Uterus (tissue), 4 donors: ENCODE measurements around the gene NISCH. TPM values are rescaled to one million over a fixed set of nuclear protein-coding genes. Genes with fewer than 3 reads are reported as not detected.

Experiments used
- DNase-seq, 2 donors: peaks; one replicate each; pipeline ENCODE4 v3.0.0-alpha.2; 2019 to 2020
- H3K27ac ChIP-seq, 2 donors: fragments of 200-600 bp; sonication (generic); 1 replicate in 1 of 2; 2 replicates in 1 of 2; pipeline ENCODE4 v1.5.1; 2016 to 2018
- H3K27me3 ChIP-seq, 2 donors: fragments of 200-600 bp; sonication (generic); one replicate each; pipeline ENCODE4 v1.5.1; 2018 to 2019; ENCODE audit warnings: control low read depth in 1 of 2
- H3K36me3 ChIP-seq, 2 donors: fragments of 200-600 bp; sonication (generic); one replicate each; pipeline ENCODE4 v1.5.1; 2019; ENCODE audit warnings: control low read depth in 1 of 2
- H3K4me1 ChIP-seq, 2 donors: fragments of 200-600 bp; sonication (generic); one replicate each; pipeline ENCODE4 v1.5.1; 2018 to 2019; ENCODE audit warnings: control low read depth in 1 of 2
- H3K4me3 ChIP-seq, 2 donors: fragments of 200-600 bp; sonication (generic); 1 replicate in 1 of 2; 2 replicates in 1 of 2; pipeline ENCODE4 v1.5.1; 2018 to 2019; ENCODE audit warnings: mild to moderate bottlenecking in 1 of 2
- H3K9me3 ChIP-seq, 2 donors: fragments of 200-600 bp; sonication (generic); one replicate each; pipeline ENCODE4 v1.5.1; 2019; ENCODE audit warnings: control low read depth in 1 of 2
- CTCF ChIP-seq, 4 experiments: fragments of 200-600 bp in 2 of 4; fragments of 450-650 bp in 2 of 4; sonication (generic) in 2 of 4; IDR thresholded peaks; one replicate each; pipeline ENCODE4 v1.5.1; 2016 to 2019; ENCODE audit warnings: antibody characterized with exemption in 4 of 4, mild to moderate bottlenecking in 2 of 4, moderate library complexity in 1 of 4
- POLR2A ChIP-seq, 2 donors: fragments of 450-650 bp; IDR thresholded peaks; one replicate each; pipeline ENCODE4 v1.6.1; 2016; ENCODE audit warnings: antibody characterized with exemption in 2 of 2, mild to moderate bottlenecking in 1 of 2, moderate library complexity in 1 of 2
- intact Hi-C: fragments of 100-400 bp; cut with DNase I; formaldehyde crosslinking; loops from one replicate; pipeline ENCODE4 v1.15.1; 2023; ENCODE audit warnings: low total_unique reads
- total RNA-seq, 4 donors: library from RNA; depleted of rRNA in 3 of 4; stranded (reverse); fragments of >200 nt in 3 of 4; gene quantifications; one replicate each; pipeline versions ENCODE4 v1.1.0 to v1.2.4, GENCODE V29; 2014 to 2023
- donor health status: DM: yes; HTN: yes; CAD: no.

NISCH gene
- total RNA-seq, 4 donors from 2014 or later = 50.0 to 157 (median 114) TPM

- H3K9me3 ChIP-seq = no peaks in the 10 kb centered on the region
- intact Hi-C loops = no loop called here
- H3K36me3 ChIP-seq = no peaks in the 10 kb centered on the region
- H3K27ac ChIP-seq = peak overlapping the region in 1 of 2 donors; percentile 40
- TF ChIP-seq CTCF (IDR thresholded peaks at IDR 0.05) (no peak), POLR2A (IDR thresholded peaks at IDR 0.05) (no peak)
- no peaks in the 10 kb centered on the region for H3K27me3 ChIP-seq
- peaks cover 0 to 10% of the 10 kb centered on the region in 2 donors for H3K4me1 ChIP-seq
- no peak for DNase-seq
- peak overlapping the region; percentile 4 to 55 for H3K4me3 ChIP-seq
These were observed 80.6 kb downstream of the NISCH start for GRCh38 chr3:52536112-52536368.

- intact Hi-C loops = no loop called here
- H3K4me1 ChIP-seq = peaks cover 0 to 10% of the 10 kb centered on the region in 2 donors
- no peaks in the 10 kb centered on the region for H3K27me3 ChIP-seq
- H3K27ac ChIP-seq = peak within 1 kb of the TSS; percentile 62 to 79
- peak within 1 kb of the TSS; percentile 55 to 61 for H3K4me3 ChIP-seq
- peak; percentile 96 to 98 for DNase-seq
- no peaks in the 10 kb centered on the region for H3K36me3 ChIP-seq
- TF ChIP-seq CTCF (IDR thresholded peaks at IDR 0.05) = peak in 3 of 4 experiments; percentile 5 to 36 (median 32)
- TF ChIP-seq POLR2A (IDR thresholded peaks at IDR 0.05) = peak; percentile 99 to 100
- H3K9me3 ChIP-seq = no peaks in the 10 kb centered on the region
These were observed 81.2 kb downstream of the NISCH start, which contains the start of gene UQCC5 for GRCh38 chr3:52536369-52537164. Gene UQCC5 (plus strand): TSS chr3:52536605. CDS start chr3:52536756, 151 bp downstream.

DNA sequence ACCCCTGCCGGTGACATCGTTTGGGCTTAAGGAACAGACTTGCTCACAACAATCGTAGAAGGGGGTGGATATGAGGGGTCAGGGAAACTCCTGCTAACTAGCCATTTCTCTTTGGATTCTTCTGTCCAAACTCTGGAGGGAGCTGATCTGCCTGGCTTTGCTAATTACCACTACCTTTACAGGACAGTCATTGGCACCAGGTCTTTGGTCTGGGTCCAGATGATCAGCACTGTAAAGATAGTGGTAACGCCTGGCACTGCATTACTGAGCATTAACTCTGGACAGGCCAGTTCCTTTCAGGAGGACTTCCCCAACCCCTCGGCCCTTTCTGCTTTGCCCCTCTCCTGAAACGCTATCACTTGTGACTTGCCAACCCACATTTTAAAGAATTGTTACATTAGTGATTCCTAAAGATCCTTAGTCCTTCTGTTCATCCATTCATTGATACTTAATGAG, 81.8 kb downstream of the NISCH start:
- Histone ChIP-seq H3K9me3 (no peaks in the 10 kb centered on the region), H3K4me1 (peaks cover 0 to 10% of the 10 kb centered on the region in 2 donors), H3K4me3 (peak overlapping the region; percentile 55 to 61), H3K36me3 (no peaks in the 10 kb centered on the region), H3K27me3 (no peaks in the 10 kb centered on the region), H3K27ac (peak overlapping the region; percentile 62 to 79)
- intact Hi-C loops = no loop called here
- DNase-seq = no peak
- TF ChIP-seq CTCF (IDR thresholded peaks at IDR 0.05) (peak in 1 of 4 experiments; percentile 4), POLR2A (IDR thresholded peaks at IDR 0.05) (no peak)

- TF ChIP-seq CTCF (IDR thresholded peaks at IDR 0.05) (no peak), POLR2A (IDR thresholded peaks at IDR 0.05) (no peak)
- H3K36me3 ChIP-seq = no peaks in the 10 kb centered on the region
- H3K27me3 ChIP-seq = no peaks in the 10 kb centered on the region
- H3K4me1 ChIP-seq = peaks cover 0 to 10% of the 10 kb centered on the region in 2 donors
- intact Hi-C loops = no loop called here
- H3K27ac ChIP-seq = peak overlapping the region; percentile 62 to 79
- no peak for DNase-seq
- H3K4me3 ChIP-seq = peak overlapping the region in 1 of 2 donors; percentile 61
- H3K9me3 ChIP-seq = no peaks in the 10 kb centered on the region
These were observed 82.5 kb downstream of the NISCH start for GRCh38 chr3:52537726-52538421.
